HL-60 (cell line): ENCODE data around the gene CIC.

Experiments
- GABPA ChIP-seq: IDR thresholded peaks from 2 replicates; pipeline ENCODE4 v1.6.1; 2012; ENCODE audit warnings: low read depth
- POLR2AphosphoS5 ChIP-seq: IDR thresholded peaks from 2 replicates; pipeline ENCODE4 v1.6.1; 2012; ENCODE audit warnings: low read depth
- SPI1 ChIP-seq: IDR thresholded peaks from 2 replicates; pipeline ENCODE4 v1.6.1; 2012; ENCODE audit warnings: low read depth, mild to moderate bottlenecking, borderline replicate concordance
- TF ChIP-seq, protein P1 (sequence below): IDR thresholded peaks from one replicate; pipeline ENCODE4 v1.5.1; 2011; ENCODE audit warnings: low read length, control low read depth, inconsistent platforms; ENCODE audit not compliant: insufficient read depth
- TF ChIP-seq, protein P2 (sequence below): IDR thresholded peaks from 2 replicates; pipeline ENCODE4 v1.6.1; 2012; ENCODE audit warnings: low read depth; ENCODE audit not compliant: insufficient replicate concordance

- TF ChIP-seq, protein P1, sequence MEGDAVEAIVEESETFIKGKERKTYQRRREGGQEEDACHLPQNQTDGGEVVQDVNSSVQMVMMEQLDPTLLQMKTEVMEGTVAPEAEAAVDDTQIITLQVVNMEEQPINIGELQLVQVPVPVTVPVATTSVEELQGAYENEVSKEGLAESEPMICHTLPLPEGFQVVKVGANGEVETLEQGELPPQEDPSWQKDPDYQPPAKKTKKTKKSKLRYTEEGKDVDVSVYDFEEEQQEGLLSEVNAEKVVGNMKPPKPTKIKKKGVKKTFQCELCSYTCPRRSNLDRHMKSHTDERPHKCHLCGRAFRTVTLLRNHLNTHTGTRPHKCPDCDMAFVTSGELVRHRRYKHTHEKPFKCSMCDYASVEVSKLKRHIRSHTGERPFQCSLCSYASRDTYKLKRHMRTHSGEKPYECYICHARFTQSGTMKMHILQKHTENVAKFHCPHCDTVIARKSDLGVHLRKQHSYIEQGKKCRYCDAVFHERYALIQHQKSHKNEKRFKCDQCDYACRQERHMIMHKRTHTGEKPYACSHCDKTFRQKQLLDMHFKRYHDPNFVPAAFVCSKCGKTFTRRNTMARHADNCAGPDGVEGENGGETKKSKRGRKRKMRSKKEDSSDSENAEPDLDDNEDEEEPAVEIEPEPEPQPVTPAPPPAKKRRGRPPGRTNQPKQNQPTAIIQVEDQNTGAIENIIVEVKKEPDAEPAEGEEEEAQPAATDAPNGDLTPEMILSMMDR = no peak
- no peak for TF ChIP-seq POLR2AphosphoS5
- TF ChIP-seq, protein P2, sequence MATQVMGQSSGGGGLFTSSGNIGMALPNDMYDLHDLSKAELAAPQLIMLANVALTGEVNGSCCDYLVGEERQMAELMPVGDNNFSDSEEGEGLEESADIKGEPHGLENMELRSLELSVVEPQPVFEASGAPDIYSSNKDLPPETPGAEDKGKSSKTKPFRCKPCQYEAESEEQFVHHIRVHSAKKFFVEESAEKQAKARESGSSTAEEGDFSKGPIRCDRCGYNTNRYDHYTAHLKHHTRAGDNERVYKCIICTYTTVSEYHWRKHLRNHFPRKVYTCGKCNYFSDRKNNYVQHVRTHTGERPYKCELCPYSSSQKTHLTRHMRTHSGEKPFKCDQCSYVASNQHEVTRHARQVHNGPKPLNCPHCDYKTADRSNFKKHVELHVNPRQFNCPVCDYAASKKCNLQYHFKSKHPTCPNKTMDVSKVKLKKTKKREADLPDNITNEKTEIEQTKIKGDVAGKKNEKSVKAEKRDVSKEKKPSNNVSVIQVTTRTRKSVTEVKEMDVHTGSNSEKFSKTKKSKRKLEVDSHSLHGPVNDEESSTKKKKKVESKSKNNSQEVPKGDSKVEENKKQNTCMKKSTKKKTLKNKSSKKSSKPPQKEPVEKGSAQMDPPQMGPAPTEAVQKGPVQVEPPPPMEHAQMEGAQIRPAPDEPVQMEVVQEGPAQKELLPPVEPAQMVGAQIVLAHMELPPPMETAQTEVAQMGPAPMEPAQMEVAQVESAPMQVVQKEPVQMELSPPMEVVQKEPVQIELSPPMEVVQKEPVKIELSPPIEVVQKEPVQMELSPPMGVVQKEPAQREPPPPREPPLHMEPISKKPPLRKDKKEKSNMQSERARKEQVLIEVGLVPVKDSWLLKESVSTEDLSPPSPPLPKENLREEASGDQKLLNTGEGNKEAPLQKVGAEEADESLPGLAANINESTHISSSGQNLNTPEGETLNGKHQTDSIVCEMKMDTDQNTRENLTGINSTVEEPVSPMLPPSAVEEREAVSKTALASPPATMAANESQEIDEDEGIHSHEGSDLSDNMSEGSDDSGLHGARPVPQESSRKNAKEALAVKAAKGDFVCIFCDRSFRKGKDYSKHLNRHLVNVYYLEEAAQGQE = no peak
- TF ChIP-seq SPI1 = no peak
- no peak for TF ChIP-seq GABPA
Measured at GRCh38 chr19:42242069-42242511, 27.0 kb upstream of the CIC start.
